Muscle of leg (tissue), 16 donors: ENCODE measurements around the gene SUPT6H. TPM values are rescaled to one million over a fixed set of nuclear protein-coding genes. Genes with fewer than 3 reads are reported as not detected.

Experiments
- DNase-seq: peaks from one replicate; pipeline ENCODE4 v3.0.0; 2013
- H3K27ac ChIP-seq: one replicate; pipeline ENCODE4 v1.5.1; 2013; ENCODE audit warnings: mild to moderate bottlenecking, low read length, control low read depth
- H3K27me3 ChIP-seq: one replicate; pipeline ENCODE4 v1.6.1; 2013; ENCODE audit warnings: low read length; ENCODE audit not compliant: control insufficient read depth, insufficient read depth
- H3K36me3 ChIP-seq: one replicate; pipeline ENCODE4 v1.6.1; 2013; ENCODE audit warnings: low read length; ENCODE audit not compliant: control insufficient read depth, insufficient read depth
- H3K4me1 ChIP-seq: one replicate; pipeline ENCODE4 v1.6.1; 2013; ENCODE audit warnings: low read length; ENCODE audit not compliant: control insufficient read depth, insufficient read depth
- H3K4me3 ChIP-seq: one replicate; pipeline ENCODE4 v1.5.1; 2013; ENCODE audit warnings: low read length, control low read depth
- H3K9me3 ChIP-seq: replicated peaks from 2 replicates; pipeline ENCODE4 v1.6.1; 2013; ENCODE audit warnings: low read depth, low read length; ENCODE audit not compliant: control insufficient read depth
- WGBS: methylation state at CpG from one replicate; pipeline ENCODE4 v1.1.5; 2013; ENCODE audit warnings: missing lambda C conversion rate; ENCODE audit not compliant: insufficient coverage; 5-methylcytosine and 5-hydroxymethylcytosine counted together
- long read RNA-seq, 11 donors: transcript quantifications; one replicate each; lab custom pipeline, GENCODE V29; 2026
- polyA plus RNA-seq, 8 donors: library from polyadenylated mRNA; unstranded; fragments of 120-200 nt; gene quantifications; one replicate each; pipeline versions ENCODE4 v1.2.1 to v1.2.3, GENCODE V29; 2013; ENCODE audit warnings: inconsistent platforms in 1 of 8, low replicate concordance in 1 of 8; ENCODE audit not compliant: insufficient read length in 8 of 8, insufficient read depth in 1 of 8
- total RNA-seq: library from RNA; stranded (reverse); fragments of 120-200 nt; gene quantifications from one replicate; pipeline ENCODE4 v1.2.4, GENCODE V29; 2013

Gene SUPT6H
- total RNA-seq (28.1 TPM), polyA plus RNA-seq (10 to 100 TPM; 34.6 to 53.3 (median 44.2) TPM)
- long read RNA-seq, donor 1, result 0 reads
- long read RNA-seq, donor 2, result 0 reads
- long read RNA-seq, donor 3, partial matches to known transcripts, result 6 of 15 reads
- long read RNA-seq, donor 3, other reads (novel, unspliced or antisense), result 9 of 15 reads
- long read RNA-seq, donor 4, partial matches to known transcripts, result 0 of 6 reads
- long read RNA-seq, donor 4, other reads (novel, unspliced or antisense), result 5 of 6 reads
- long read RNA-seq, donor 5, full-length matches to known transcripts, result 1 of 31 reads
- long read RNA-seq, donor 5, partial matches to known transcripts, result 30 of 31 reads
- long read RNA-seq, donor 5, other reads (novel, unspliced or antisense), result 0 of 31 reads
- long read RNA-seq, donor 6, partial matches to known transcripts, result 11 of 20 reads
- long read RNA-seq, donor 6, other reads (novel, unspliced or antisense), result 9 of 20 reads
- long read RNA-seq, donor 7, partial matches to known transcripts, result 0 of 1 reads
- long read RNA-seq, donor 7, other reads (novel, unspliced or antisense), result 0 of 1 reads
- long read RNA-seq, donor 8, result 0 reads
- long read RNA-seq, donor 9, partial matches to known transcripts, result 0 of 1 reads
- long read RNA-seq, donor 9, other reads (novel, unspliced or antisense), result 0 of 1 reads
- long read RNA-seq, donor 10, partial matches to known transcripts, result 6 of 8 reads
- long read RNA-seq, donor 10, other reads (novel, unspliced or antisense), result 0 of 8 reads
- long read RNA-seq, donor 11, full-length matches to known transcripts, result 1 of 6 reads
- long read RNA-seq, donor 11, partial matches to known transcripts, result 5 of 6 reads
- long read RNA-seq, donor 11, other reads (novel, unspliced or antisense), result 0 of 6 reads

GRCh38 chr17:28661635-28662526 lies at the start of gene SUPT6H, which contains the start of gene SDF2:
Gene SUPT6H (plus strand): TSS chr17:28662205. CDS start chr17:28673402, 11,197 bp downstream.
Gene SDF2 (minus strand): TSS chr17:28661906. CDS start chr17:28661876, 30 bp downstream.
- H3K4me1 ChIP-seq, result peaks cover 6% of the 10 kb centered on the region
- H3K36me3 ChIP-seq, result peaks cover 24% of the 10 kb centered on the region
- H3K9me3 ChIP-seq, result peaks cover 2% of the 10 kb centered on the region

DNA sequence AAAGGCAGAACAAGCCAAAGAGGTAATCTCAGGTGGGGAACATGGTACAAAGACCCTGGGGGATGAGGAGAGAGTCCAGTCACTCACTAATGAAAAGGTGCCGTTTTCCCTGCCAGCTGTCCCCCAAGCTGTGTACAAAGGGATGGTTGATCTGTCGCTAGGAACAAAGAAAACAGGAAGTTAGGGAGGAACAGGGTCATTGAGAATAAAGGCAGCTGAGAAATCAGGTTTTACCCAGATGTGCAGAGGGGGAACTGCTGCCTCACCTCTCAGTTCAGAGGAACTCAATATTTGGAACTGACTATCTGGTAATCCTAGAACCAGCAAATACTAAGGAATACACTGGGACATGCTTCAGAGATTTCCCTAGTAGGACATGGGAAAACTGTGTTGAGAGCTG lies 49.5 kb upstream of the SUPT6H start:
- WGBS, result 73% methylated on average over 2 of the region's 2 CpGs
- no peak overlapping the region for H3K27ac ChIP-seq

More at GRCh38 chr17:28661635-28662526, at the start of gene SUPT6H, which contains the start of gene SDF2:
- peak; percentile 95 for DNase-seq
- Histone ChIP-seq H3K27ac (peak within 1 kb of the TSS; percentile 99), H3K27me3 (no peaks in the 10 kb centered on the region), H3K4me3 (peak within 1 kb of the TSS; percentile 96)
- under 1% methylated on average over 55 of the region's 66 CpGs for WGBS

DNA sequence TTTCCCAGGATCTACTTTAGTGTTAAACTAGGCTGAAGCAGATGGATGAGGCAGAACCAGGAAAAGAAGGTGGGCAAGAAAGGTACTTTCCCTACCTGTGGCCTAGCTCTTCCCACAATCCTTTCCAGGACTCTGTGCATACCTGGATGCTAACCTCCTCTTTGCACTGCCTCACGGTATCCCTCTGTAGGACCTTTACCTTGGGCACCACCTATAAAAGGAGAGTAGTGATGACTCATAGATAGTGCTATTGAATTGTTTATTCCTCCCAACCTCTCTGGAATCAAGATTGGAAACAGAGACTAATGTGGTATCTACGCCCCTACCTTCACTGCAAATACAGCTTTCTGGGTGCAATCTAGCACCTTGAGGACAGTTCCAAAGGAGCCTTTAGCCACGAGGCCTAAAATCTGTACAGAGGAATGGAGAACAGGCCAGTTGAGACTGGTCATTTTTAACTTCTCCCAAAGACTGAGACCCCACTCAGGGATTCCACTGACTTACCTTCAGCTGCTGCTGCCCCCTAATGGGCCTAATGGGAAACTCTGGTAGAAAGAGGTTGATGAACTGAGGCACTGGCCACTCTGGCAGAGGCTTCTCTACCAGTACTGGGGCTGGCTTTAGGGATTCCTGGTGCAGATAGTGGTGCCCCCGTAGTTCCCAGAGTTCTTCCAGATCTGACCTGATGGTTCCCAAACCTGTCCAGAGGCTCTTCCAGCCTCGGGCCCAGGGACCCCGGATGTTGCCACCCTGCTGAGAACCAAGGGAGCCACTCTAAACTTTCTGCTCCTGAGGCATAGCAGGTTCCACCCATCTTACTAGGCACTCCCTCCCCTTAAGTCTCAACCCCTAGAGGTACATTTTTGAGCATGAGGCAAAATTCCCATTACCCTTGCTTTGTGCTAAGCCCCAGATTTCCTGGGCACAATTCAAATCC lies 48.8 kb upstream of the SUPT6H start:
- no peak overlapping the region for H3K4me3 ChIP-seq
- no peak overlapping the region for H3K27ac ChIP-seq
- no peaks in the 10 kb centered on the region for H3K9me3 ChIP-seq
- 79% methylated on average over 3 of the region's 6 CpGs for WGBS
- H3K36me3 ChIP-seq, result peaks cover 69% of the 10 kb centered on the region
- no peaks in the 10 kb centered on the region for H3K27me3 ChIP-seq
- peak; percentile 45 for DNase-seq
- H3K4me1 ChIP-seq, result no peaks in the 10 kb centered on the region

More for the DNA sequence above, 49.5 kb upstream of the SUPT6H start:
- H3K36me3 ChIP-seq, result peaks cover 64% of the 10 kb centered on the region
- no peak overlapping the region for H3K4me3 ChIP-seq
- no peak for DNase-seq
- H3K4me1 ChIP-seq, result no peaks in the 10 kb centered on the region
- H3K9me3 ChIP-seq, result no peaks in the 10 kb centered on the region
- H3K27me3 ChIP-seq, result no peaks in the 10 kb centered on the region

GRCh38 chr17:28613931-28614381 lies 48.0 kb upstream of the SUPT6H start, which contains the start of gene RSKR:
Gene RSKR (minus strand): TSS chr17:28614185. CDS start chr17:28614161, 24 bp downstream.
- no peaks in the 10 kb centered on the region for H3K9me3 ChIP-seq
- H3K36me3 ChIP-seq, result peaks cover 75% of the 10 kb centered on the region
- no peaks in the 10 kb centered on the region for H3K27me3 ChIP-seq
- no peak within 1 kb of the TSS for H3K27ac ChIP-seq
- H3K4me3 ChIP-seq, result no peak within 1 kb of the TSS
- H3K4me1 ChIP-seq, result no peaks in the 10 kb centered on the region
- no peak for DNase-seq
- WGBS, result 63% methylated on average over 3 of the region's 5 CpGs

DNA sequence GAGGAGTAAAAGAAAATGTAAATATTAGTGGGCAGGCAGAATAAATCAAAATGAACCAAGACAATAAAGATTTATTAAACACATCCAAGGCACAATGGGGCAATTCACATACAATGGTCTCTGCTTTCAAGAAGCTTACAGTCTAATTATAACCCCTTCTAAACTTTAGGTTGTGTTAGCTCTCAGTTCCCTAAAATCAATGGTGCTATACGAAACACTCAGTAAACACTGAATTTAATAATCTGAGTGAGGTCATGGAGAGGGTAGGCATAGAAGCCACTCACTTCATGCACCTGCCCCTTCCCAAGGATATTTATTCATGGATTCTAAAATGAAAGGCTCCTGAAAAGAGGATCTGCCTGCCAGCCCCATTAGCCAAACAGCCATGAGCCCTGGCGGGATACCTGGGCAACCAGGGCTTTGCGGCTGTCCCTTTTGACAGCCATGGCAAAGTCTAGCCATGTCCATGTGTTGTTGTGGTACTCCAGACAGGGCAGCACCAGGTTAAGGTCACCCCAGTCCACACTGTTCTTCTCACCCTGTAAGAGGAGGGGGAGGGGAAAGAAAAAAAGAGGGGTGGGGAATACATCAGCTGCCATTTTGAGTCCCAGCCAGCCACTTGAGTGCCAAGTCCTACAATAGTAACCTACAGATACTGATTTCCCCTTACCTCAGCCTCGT lies 46.6 kb upstream of the SUPT6H start:
- DNase-seq, result no peak
- WGBS, result no CpG with 5 or more reads among the region's 4 CpGs
- Histone ChIP-seq H3K4me3 (no peak overlapping the region), H3K4me1 (no peaks in the 10 kb centered on the region), H3K27ac (no peak overlapping the region), H3K36me3 (peaks cover 86% of the 10 kb centered on the region), H3K9me3 (no peaks in the 10 kb centered on the region), H3K27me3 (no peaks in the 10 kb centered on the region)

DNA sequence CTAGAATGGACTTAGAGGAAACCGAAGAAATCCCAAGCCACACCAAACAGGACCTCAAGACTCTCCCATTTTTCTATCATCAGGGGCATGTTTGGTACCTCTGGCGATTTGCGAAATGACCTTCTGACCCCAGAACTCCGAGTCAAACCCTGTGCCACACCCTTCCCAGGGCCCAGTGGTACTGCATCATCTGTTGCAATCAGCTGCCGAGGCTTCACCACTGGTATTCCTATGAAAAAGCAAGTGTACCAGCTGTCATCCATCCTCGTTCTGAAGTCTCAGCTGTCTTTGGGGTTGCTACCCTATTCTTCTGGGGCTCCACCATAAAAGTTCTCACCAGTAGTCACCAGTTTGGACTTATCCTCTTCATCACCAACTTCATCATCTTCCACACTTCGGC lies 45.7 kb upstream of the SUPT6H start:
- Histone ChIP-seq H3K36me3 (peaks cover 89% of the 10 kb centered on the region), H3K27ac (no peak overlapping the region), H3K4me3 (no peak overlapping the region), H3K27me3 (no peaks in the 10 kb centered on the region), H3K9me3 (no peaks in the 10 kb centered on the region), H3K4me1 (no peaks in the 10 kb centered on the region)
- no peak for DNase-seq
- 73% methylated on average over 6 of the region's 7 CpGs for WGBS

DNA sequence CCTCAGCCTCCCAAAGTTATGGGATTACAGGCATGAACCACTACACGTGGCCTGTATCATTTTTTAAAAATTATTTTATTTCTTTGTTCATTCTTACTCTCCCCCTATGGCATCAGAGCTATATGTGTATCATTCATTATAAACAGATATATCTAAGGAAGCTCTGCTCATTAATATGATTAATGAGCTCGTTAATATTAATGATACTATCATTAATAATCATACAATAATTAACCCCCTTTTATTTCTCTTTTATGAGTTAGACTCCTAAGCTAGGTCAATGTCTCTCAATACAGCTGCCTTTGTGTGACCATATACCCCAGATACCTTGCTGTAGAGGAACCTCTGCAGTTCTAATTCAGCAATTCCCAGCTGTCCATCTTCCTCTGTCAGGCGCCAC lies 43.5 kb upstream of the SUPT6H start:
- Histone ChIP-seq H3K27me3 (no peaks in the 10 kb centered on the region), H3K36me3 (peaks cover 86% of the 10 kb centered on the region), H3K27ac (no peak overlapping the region), H3K4me3 (no peak overlapping the region), H3K4me1 (no peaks in the 10 kb centered on the region), H3K9me3 (no peaks in the 10 kb centered on the region)
- 100% methylated on average over 1 of the region's 3 CpGs for whole genome bisulfite sequencing
- no peak for DNase-seq

GRCh38 chr17:28620010-28620409 lies 42.0 kb upstream of the SUPT6H start:
- no CpG with 5 or more reads among the region's 2 CpGs for WGBS
- H3K9me3 ChIP-seq, result no peaks in the 10 kb centered on the region
- peaks cover 87% of the 10 kb centered on the region for H3K36me3 ChIP-seq
- no peak overlapping the region for H3K27ac ChIP-seq
- no peak overlapping the region for H3K4me3 ChIP-seq
- H3K4me1 ChIP-seq, result no peaks in the 10 kb centered on the region
- no peak for DNase-seq
- no peaks in the 10 kb centered on the region for H3K27me3 ChIP-seq
